CD4-positive, alpha-beta T cell treated with Interleukin-2 at 100 ng/mL for 4 hours (primary cell): ENCODE data around the gene ACSBG1.

Source experiments
- DNase-seq: peaks from one replicate; pipeline ENCODE4 v3.0.0-alpha.2; 2020; ENCODE audit warnings: low spot score

Gene ACSBG1

GRCh38 chr15:78216276-78217104 is 17.9 kb downstream of the ACSBG1 start:
- DNase-seq = no peak

- no peak for DNase-seq
These were observed 20.4 kb downstream of the ACSBG1 start for GRCh38 chr15:78213956-78214355.

GRCh38 chr15:78213425-78213750 is 21.0 kb downstream of the ACSBG1 start:
- no peak for DNase-seq

GRCh38 chr15:78212546-78213424 is 21.6 kb downstream of the ACSBG1 start:
- no peak for DNase-seq

GRCh38 chr15:78212008-78212407 is 22.4 kb downstream of the ACSBG1 start:
- no peak for DNase-seq

- DNase-seq = no peak
These were observed 23.0 kb downstream of the ACSBG1 start for GRCh38 chr15:78211189-78211921.

- DNase-seq = no peak
These were observed 24.0 kb downstream of the ACSBG1 start for GRCh38 chr15:78210349-78210717.

GRCh38 chr15:78209646-78210348 is 24.6 kb downstream of the ACSBG1 start:
- no peak for DNase-seq

GRCh38 chr15:78208887-78209645 is 25.3 kb downstream of the ACSBG1 start:
- no peak for DNase-seq

- no peak for DNase-seq
These were observed 26.0 kb downstream of the ACSBG1 start for GRCh38 chr15:78208341-78208844.

- no peak for DNase-seq
These were observed 26.6 kb downstream of the ACSBG1 start for GRCh38 chr15:78207641-78208340.

- no peak for DNase-seq
These were observed 27.3 kb downstream of the ACSBG1 start for GRCh38 chr15:78207110-78207458.

GRCh38 chr15:78206326-78207109 is 27.8 kb downstream of the ACSBG1 start:
- no peak for DNase-seq

GRCh38 chr15:78205856-78206255 is 28.5 kb downstream of the ACSBG1 start:
- DNase-seq = no peak

- no peak for DNase-seq
These were observed 29.0 kb downstream of the ACSBG1 start for GRCh38 chr15:78205337-78205736.

GRCh38 chr15:78204351-78205309 is 29.7 kb downstream of the ACSBG1 start:
- no peak for DNase-seq

- DNase-seq = no peak
These were observed 30.8 kb downstream of the ACSBG1 start for GRCh38 chr15:78203346-78204225.
